ENCODE data around the gene ZMYND10. TPM values are rescaled to one million over a fixed set of nuclear protein-coding genes. Genes with fewer than 3 reads are reported as not detected.
A peak's percentile ranks its signal among the peaks of the same experiment; 100 is the strongest.

ZMYND10 gene
- total and polyA plus RNA-seq, 9 of the 15 experiments (the other 6 are each of a cell fraction or from before 2014, with no cell fraction given): 0.20 to 2.8 (median 0.70) TPM

DNA sequence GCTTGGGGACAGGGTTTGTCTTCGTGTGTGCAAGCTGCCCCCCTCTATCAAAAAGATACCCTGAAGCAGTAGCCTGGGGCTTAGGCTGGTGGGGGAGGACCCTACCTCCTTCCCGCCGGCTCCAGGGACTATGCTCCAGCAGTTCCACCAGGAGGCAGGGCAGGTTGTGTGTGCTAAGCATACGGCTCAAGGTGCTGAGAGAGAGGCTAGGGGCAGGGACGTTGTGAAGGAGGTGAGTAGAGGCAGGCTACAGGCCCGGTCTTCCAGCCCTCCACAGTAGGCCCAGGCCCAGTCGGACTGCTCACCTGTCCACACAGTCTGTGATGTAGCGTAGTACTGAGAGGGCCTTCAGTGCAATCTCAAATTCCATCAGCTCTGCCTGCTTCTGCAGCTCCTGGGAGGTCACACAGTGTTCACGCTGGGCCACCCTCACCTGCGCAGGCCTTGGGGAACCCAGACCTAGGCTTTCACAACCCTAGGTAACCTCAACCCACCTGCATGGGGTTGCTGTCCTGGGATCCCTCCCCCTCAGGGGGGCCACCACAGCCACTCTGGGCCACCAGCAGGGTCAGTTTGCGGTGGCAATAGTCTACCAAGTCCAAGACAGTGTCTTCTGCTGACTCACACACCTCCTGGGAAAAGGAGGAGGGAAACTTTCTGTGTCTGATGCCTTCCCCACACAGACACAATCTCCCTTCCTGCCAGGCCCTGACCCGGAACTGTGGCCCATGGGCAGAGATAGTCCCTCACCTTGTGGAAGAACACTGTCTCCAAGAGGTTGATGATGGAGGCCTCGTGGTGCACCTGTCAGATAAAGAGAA lies 2.5 kb downstream of the ZMYND10 start (continued):
- TF ChIP-seq HNRNPLL (IDR thresholded peaks at IDR 0.05; ENCODE audit: low read depth, low read length, poor library complexity, severe bottlenecking) (no peak), VEZF1 (CRISPR knock-in tag; IDR thresholded peaks at IDR 0.05) (peak; percentile 40), RBM39 (optimal IDR thresholded peaks at IDR 0.05; ENCODE audit: low read depth, low read length) (no peak), RCOR1 (IDR thresholded peaks at IDR 0.05; ENCODE audit: borderline replicate concordance in 1 of 2, low read depth in 2 of 2, low read length in 2 of 2) (no peak), BACH1 (tag; IDR thresholded peaks at IDR 0.05) (no peak), CBX3 (IDR thresholded peaks at IDR 0.05; ENCODE audit: borderline replicate concordance in 1 of 2, low read length in 2 of 2) (no peak), ZNF518B (CRISPR knock-in tag; IDR thresholded peaks at IDR 0.05) (no peak), SMARCB1 (IDR thresholded peaks at IDR 0.05; ENCODE audit: insufficient read length, low read depth) (no peak), CCAR2 (IDR thresholded peaks at IDR 0.05; ENCODE audit: low read depth, low read length) (no peak), ARID3A (IDR thresholded peaks at IDR 0.05; ENCODE audit: borderline replicate concordance, low read depth, low read length) (no peak), SMC3 (conservative IDR thresholded peaks at IDR 0.05; ENCODE audit: insufficient read depth, low read depth, low read length) (0 out of 2 replicates have a peak, but pooled peaks have one; percentile 11), ZKSCAN8 (CRISPR knock-in tag; IDR thresholded peaks at IDR 0.05) (no peak), KDM5B (IDR thresholded peaks at IDR 0.05; ENCODE audit: insufficient replicate concordance, low read depth, low read length) (no peak)
- TF ChIP-seq, protein P1, sequence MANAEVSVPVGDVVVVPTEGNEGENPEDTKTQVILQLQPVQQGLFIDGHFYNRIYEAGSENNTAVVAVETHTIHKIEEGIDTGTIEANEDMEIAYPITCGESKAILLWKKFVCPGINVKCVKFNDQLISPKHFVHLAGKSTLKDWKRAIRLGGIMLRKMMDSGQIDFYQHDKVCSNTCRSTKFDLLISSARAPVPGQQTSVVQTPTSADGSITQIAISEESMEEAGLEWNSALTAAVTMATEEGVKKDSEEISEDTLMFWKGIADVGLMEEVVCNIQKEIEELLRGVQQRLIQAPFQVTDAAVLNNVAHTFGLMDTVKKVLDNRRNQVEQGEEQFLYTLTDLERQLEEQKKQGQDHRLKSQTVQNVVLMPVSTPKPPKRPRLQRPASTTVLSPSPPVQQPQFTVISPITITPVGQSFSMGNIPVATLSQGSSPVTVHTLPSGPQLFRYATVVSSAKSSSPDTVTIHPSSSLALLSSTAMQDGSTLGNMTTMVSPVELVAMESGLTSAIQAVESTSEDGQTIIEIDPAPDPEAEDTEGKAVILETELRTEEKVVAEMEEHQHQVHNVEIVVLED (CRISPR knock-in tag; IDR thresholded peaks at IDR 0.05): no peak
- TF ChIP-seq, protein P2, sequence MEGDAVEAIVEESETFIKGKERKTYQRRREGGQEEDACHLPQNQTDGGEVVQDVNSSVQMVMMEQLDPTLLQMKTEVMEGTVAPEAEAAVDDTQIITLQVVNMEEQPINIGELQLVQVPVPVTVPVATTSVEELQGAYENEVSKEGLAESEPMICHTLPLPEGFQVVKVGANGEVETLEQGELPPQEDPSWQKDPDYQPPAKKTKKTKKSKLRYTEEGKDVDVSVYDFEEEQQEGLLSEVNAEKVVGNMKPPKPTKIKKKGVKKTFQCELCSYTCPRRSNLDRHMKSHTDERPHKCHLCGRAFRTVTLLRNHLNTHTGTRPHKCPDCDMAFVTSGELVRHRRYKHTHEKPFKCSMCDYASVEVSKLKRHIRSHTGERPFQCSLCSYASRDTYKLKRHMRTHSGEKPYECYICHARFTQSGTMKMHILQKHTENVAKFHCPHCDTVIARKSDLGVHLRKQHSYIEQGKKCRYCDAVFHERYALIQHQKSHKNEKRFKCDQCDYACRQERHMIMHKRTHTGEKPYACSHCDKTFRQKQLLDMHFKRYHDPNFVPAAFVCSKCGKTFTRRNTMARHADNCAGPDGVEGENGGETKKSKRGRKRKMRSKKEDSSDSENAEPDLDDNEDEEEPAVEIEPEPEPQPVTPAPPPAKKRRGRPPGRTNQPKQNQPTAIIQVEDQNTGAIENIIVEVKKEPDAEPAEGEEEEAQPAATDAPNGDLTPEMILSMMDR (IDR thresholded peaks at IDR 0.05 in 2 of 3, conservative IDR thresholded peaks at IDR 0.05 in 1 of 3; ENCODE audit: insufficient read depth in 2 of 3, low read depth in 1 of 3, low read length in 3 of 3): peak; percentile 26 to 34 (median 32); a peak in 5 of 6 replicates

Measured in K562 (cell line).